ENCODE results near the gene FAM163A.

Gene FAM163A

GRCh38 chr1:179805291-179806195, 62.5 kb downstream of the FAM163A start:
- no peak overlapping the region for H2BK5ac ChIP-seq (ENCODE audit: low read length)
- WGBS (ENCODE audit: extremely low coverage, insufficient coverage, low lambda C conversion rate) = no CpG with 5 or more reads among the region's 19 CpGs
- H3K79me2 ChIP-seq (ENCODE audit: control insufficient read depth, insufficient read depth, low read length) = no peaks in the 10 kb centered on the region

GRCh38 chr1:179806333-179806732, 63.2 kb downstream of the FAM163A start:
- Histone ChIP-seq H3K27me3 (ENCODE audit: insufficient read depth, low read length, poor library complexity) (no peaks in the 10 kb centered on the region), H3K56ac (ENCODE audit: low read length) (no peak overlapping the region), H3K27ac (ENCODE audit: low read depth, low read length) (no peak overlapping the region), H2BK5ac (ENCODE audit: low read length) (no peak overlapping the region), H3K4ac (ENCODE audit: low read depth, low read length) (no peak overlapping the region), H3K18ac (ENCODE audit: low read length) (no peak overlapping the region), H3K36me3 (ENCODE audit: control insufficient read depth, insufficient read depth, low read length) (no peaks in the 10 kb centered on the region), H4K5ac (ENCODE audit: low read length) (no peak overlapping the region), H2AK5ac (ENCODE audit: low read length) (no peak overlapping the region), H2BK15ac (replicated peaks; ENCODE audit: low read depth) (no peak overlapping the region), H3K4me2 (ENCODE audit: low read length) (no peak overlapping the region), H3K4me1 (ENCODE audit: control insufficient read depth, low read depth, low read length) (no peaks in the 10 kb centered on the region), H4K8ac (ENCODE audit: low read depth, low read length) (no peak overlapping the region), H3K9ac (ENCODE audit: low read length) (no peak overlapping the region), H3K79me2 (ENCODE audit: control insufficient read depth, insufficient read depth, low read length) (no peaks in the 10 kb centered on the region), H3K23ac (ENCODE audit: low read length) (no peak overlapping the region), H3K79me1 (ENCODE audit: low read length) (no peaks in the 10 kb centered on the region), H3K4me3 (ENCODE audit: low read length) (no peak overlapping the region), H2BK120ac (ENCODE audit: low read depth, low read length) (no peak overlapping the region)
- DNase-seq = no peak
- no CpG with 5 or more reads among the region's 4 CpGs for WGBS (ENCODE audit: extremely low coverage, insufficient coverage, low lambda C conversion rate)

More at GRCh38 chr1:179805291-179806195, 62.5 kb downstream of the FAM163A start:
- Histone ChIP-seq H2AK5ac (ENCODE audit: low read length) (no peak overlapping the region), H3K23ac (ENCODE audit: low read length) (no peak overlapping the region), H3K4me1 (ENCODE audit: control insufficient read depth, low read depth, low read length) (no peaks in the 10 kb centered on the region), H3K36me3 (ENCODE audit: control insufficient read depth, insufficient read depth, low read length) (no peaks in the 10 kb centered on the region), H3K9ac (ENCODE audit: low read length) (no peak overlapping the region), H3K4me3 (ENCODE audit: low read length) (no peak overlapping the region), H3K4ac (ENCODE audit: low read depth, low read length) (no peak overlapping the region), H3K27ac (ENCODE audit: low read depth, low read length) (no peak overlapping the region), H2BK15ac (replicated peaks; ENCODE audit: low read depth) (no peak overlapping the region), H3K27me3 (ENCODE audit: insufficient read depth, low read length, poor library complexity) (no peaks in the 10 kb centered on the region), H4K5ac (ENCODE audit: low read length) (no peak overlapping the region), H4K8ac (ENCODE audit: low read depth, low read length) (no peak overlapping the region), H3K4me2 (ENCODE audit: low read length) (no peak overlapping the region), H3K56ac (ENCODE audit: low read length) (no peak overlapping the region), H3K18ac (ENCODE audit: low read length) (no peak overlapping the region), H3K79me1 (ENCODE audit: low read length) (no peaks in the 10 kb centered on the region), H2BK120ac (ENCODE audit: low read depth, low read length) (no peak overlapping the region)
- DNase-seq = no peak

GRCh38 chr1:179807291-179807690, 64.2 kb downstream of the FAM163A start:
- H3K79me1 ChIP-seq (ENCODE audit: low read length) = no peaks in the 10 kb centered on the region
- H3K27me3 ChIP-seq (ENCODE audit: insufficient read depth, low read length, poor library complexity) = no peaks in the 10 kb centered on the region
- no peaks in the 10 kb centered on the region for H3K79me2 ChIP-seq (ENCODE audit: control insufficient read depth, insufficient read depth, low read length)
- H2BK120ac ChIP-seq (ENCODE audit: low read depth, low read length) = no peak overlapping the region
- H3K4me1 ChIP-seq (ENCODE audit: control insufficient read depth, low read depth, low read length) = no peaks in the 10 kb centered on the region
- no peaks in the 10 kb centered on the region for H3K36me3 ChIP-seq (ENCODE audit: control insufficient read depth, insufficient read depth, low read length)
- H2BK15ac ChIP-seq (replicated peaks; ENCODE audit: low read depth) = no peak overlapping the region
- no peak overlapping the region for H3K4me3 ChIP-seq (ENCODE audit: low read length)
- H2AK5ac ChIP-seq (ENCODE audit: low read length) = no peak overlapping the region
- H3K4me2 ChIP-seq (ENCODE audit: low read length) = no peak overlapping the region
- H3K18ac ChIP-seq (ENCODE audit: low read length) = no peak overlapping the region
- no peak overlapping the region for H3K27ac ChIP-seq (ENCODE audit: low read depth, low read length)
- H3K23ac ChIP-seq (ENCODE audit: low read length) = no peak overlapping the region
- no CpG with 5 or more reads among the region's 9 CpGs for WGBS (ENCODE audit: extremely low coverage, insufficient coverage, low lambda C conversion rate)
- no peak overlapping the region for H3K9ac ChIP-seq (ENCODE audit: low read length)
- no peak overlapping the region for H3K4ac ChIP-seq (ENCODE audit: low read depth, low read length)
- no peak overlapping the region for H3K56ac ChIP-seq (ENCODE audit: low read length)
- no peak overlapping the region for H4K8ac ChIP-seq (ENCODE audit: low read depth, low read length)
- H2BK5ac ChIP-seq (ENCODE audit: low read length) = no peak overlapping the region
- no peak overlapping the region for H4K5ac ChIP-seq (ENCODE audit: low read length)
- no peak for DNase-seq

- no CpG with 5 or more reads among the region's 11 CpGs for WGBS (ENCODE audit: extremely low coverage, insufficient coverage, low lambda C conversion rate)
- no peak for DNase-seq
Measured at GRCh38 chr1:179807691-179808485, 64.8 kb downstream of the FAM163A start.

GRCh38 chr1:179808503-179808902, 65.4 kb downstream of the FAM163A start:
- DNase-seq = no peak
- H3K27ac ChIP-seq (ENCODE audit: low read depth, low read length) = no peak overlapping the region
- WGBS (ENCODE audit: extremely low coverage, insufficient coverage, low lambda C conversion rate) = no CpG with 5 or more reads among the region's 1 CpG

More at GRCh38 chr1:179807691-179808485, 64.8 kb downstream of the FAM163A start:
- H3K27ac ChIP-seq (ENCODE audit: low read depth, low read length) = no peak overlapping the region
- no peaks in the 10 kb centered on the region for H3K27me3 ChIP-seq (ENCODE audit: insufficient read depth, low read length, poor library complexity)
- H3K4me2 ChIP-seq (ENCODE audit: low read length) = no peak overlapping the region
- no peaks in the 10 kb centered on the region for H3K4me1 ChIP-seq (ENCODE audit: control insufficient read depth, low read depth, low read length)
- H3K9ac ChIP-seq (ENCODE audit: low read length) = no peak overlapping the region
- no peak overlapping the region for H4K8ac ChIP-seq (ENCODE audit: low read depth, low read length)
- no peaks in the 10 kb centered on the region for H3K79me2 ChIP-seq (ENCODE audit: control insufficient read depth, insufficient read depth, low read length)
- no peak overlapping the region for H3K23ac ChIP-seq (ENCODE audit: low read length)
- no peak overlapping the region for H3K56ac ChIP-seq (ENCODE audit: low read length)
- H3K4me3 ChIP-seq (ENCODE audit: low read length) = no peak overlapping the region
- H3K18ac ChIP-seq (ENCODE audit: low read length) = no peak overlapping the region
- H2AK5ac ChIP-seq (ENCODE audit: low read length) = no peak overlapping the region
- H2BK15ac ChIP-seq (replicated peaks; ENCODE audit: low read depth) = no peak overlapping the region
- no peak overlapping the region for H4K5ac ChIP-seq (ENCODE audit: low read length)
- H3K79me1 ChIP-seq (ENCODE audit: low read length) = no peaks in the 10 kb centered on the region
- H3K36me3 ChIP-seq (ENCODE audit: control insufficient read depth, insufficient read depth, low read length) = no peaks in the 10 kb centered on the region
- no peak overlapping the region for H2BK120ac ChIP-seq (ENCODE audit: low read depth, low read length)
- no peak overlapping the region for H3K4ac ChIP-seq (ENCODE audit: low read depth, low read length)
- no peak overlapping the region for H2BK5ac ChIP-seq (ENCODE audit: low read length)

More at GRCh38 chr1:179808503-179808902, 65.4 kb downstream of the FAM163A start:
- Histone ChIP-seq H3K27me3 (ENCODE audit: insufficient read depth, low read length, poor library complexity) (no peaks in the 10 kb centered on the region), H2BK5ac (ENCODE audit: low read length) (no peak overlapping the region), H3K79me1 (ENCODE audit: low read length) (no peaks in the 10 kb centered on the region), H4K8ac (ENCODE audit: low read depth, low read length) (no peak overlapping the region), H3K18ac (ENCODE audit: low read length) (no peak overlapping the region), H2AK5ac (ENCODE audit: low read length) (no peak overlapping the region), H3K4me3 (ENCODE audit: low read length) (no peak overlapping the region), H3K79me2 (ENCODE audit: control insufficient read depth, insufficient read depth, low read length) (no peaks in the 10 kb centered on the region), H2BK120ac (ENCODE audit: low read depth, low read length) (no peak overlapping the region), H3K23ac (ENCODE audit: low read length) (no peak overlapping the region), H3K4ac (ENCODE audit: low read depth, low read length) (no peak overlapping the region), H2BK15ac (replicated peaks; ENCODE audit: low read depth) (no peak overlapping the region), H3K56ac (ENCODE audit: low read length) (no peak overlapping the region), H3K36me3 (ENCODE audit: control insufficient read depth, insufficient read depth, low read length) (no peaks in the 10 kb centered on the region), H3K9ac (ENCODE audit: low read length) (no peak overlapping the region), H3K4me1 (ENCODE audit: control insufficient read depth, low read depth, low read length) (no peaks in the 10 kb centered on the region), H3K4me2 (ENCODE audit: low read length) (no peak overlapping the region), H4K5ac (ENCODE audit: low read length) (no peak overlapping the region)

Measured in mesendoderm (in vitro differentiated cells).